Effector memory CD4-positive, alpha-beta T cell (primary cell): Measurements from ENCODE around the gene PTPN20.

Experiments
- DNase-seq, 3 donors: peaks; one replicate each; pipeline ENCODE4 v3.0.0-alpha.2; 2020
- H3K27ac ChIP-seq: 2 replicates; pipeline ENCODE4 v1.7.0; 2013; ENCODE audit warnings: mild to moderate bottlenecking, low read length, moderate library complexity; ENCODE audit not compliant: insufficient read depth, poor library complexity, severe bottlenecking
- H3K27me3 ChIP-seq: replicated peaks from 2 replicates; pipeline ENCODE4 v1.7.0; 2013; ENCODE audit warnings: mild to moderate bottlenecking, low read length; ENCODE audit not compliant: insufficient read depth, control insufficient read depth, poor library complexity, severe bottlenecking
- H3K36me3 ChIP-seq: 2 replicates; pipeline ENCODE4 v1.7.0; 2013; ENCODE audit warnings: mild to moderate bottlenecking, low read length, moderate library complexity; ENCODE audit not compliant: control insufficient read depth, insufficient read depth
- H3K4me1 ChIP-seq: 2 replicates; pipeline ENCODE4 v1.7.0; 2013; ENCODE audit warnings: low read length, mild to moderate bottlenecking; ENCODE audit not compliant: control insufficient read depth, insufficient read depth, poor library complexity, severe bottlenecking
- H3K4me3 ChIP-seq: 2 replicates; pipeline ENCODE4 v1.7.0; 2013; ENCODE audit warnings: low read length, low read depth, mild to moderate bottlenecking; ENCODE audit not compliant: insufficient read depth, poor library complexity, severe bottlenecking
- H3K9me3 ChIP-seq: 2 replicates; pipeline ENCODE4 v1.7.0; 2013; ENCODE audit warnings: mild to moderate bottlenecking, low read length, moderate library complexity; ENCODE audit not compliant: control insufficient read depth

Gene PTPN20

DNA sequence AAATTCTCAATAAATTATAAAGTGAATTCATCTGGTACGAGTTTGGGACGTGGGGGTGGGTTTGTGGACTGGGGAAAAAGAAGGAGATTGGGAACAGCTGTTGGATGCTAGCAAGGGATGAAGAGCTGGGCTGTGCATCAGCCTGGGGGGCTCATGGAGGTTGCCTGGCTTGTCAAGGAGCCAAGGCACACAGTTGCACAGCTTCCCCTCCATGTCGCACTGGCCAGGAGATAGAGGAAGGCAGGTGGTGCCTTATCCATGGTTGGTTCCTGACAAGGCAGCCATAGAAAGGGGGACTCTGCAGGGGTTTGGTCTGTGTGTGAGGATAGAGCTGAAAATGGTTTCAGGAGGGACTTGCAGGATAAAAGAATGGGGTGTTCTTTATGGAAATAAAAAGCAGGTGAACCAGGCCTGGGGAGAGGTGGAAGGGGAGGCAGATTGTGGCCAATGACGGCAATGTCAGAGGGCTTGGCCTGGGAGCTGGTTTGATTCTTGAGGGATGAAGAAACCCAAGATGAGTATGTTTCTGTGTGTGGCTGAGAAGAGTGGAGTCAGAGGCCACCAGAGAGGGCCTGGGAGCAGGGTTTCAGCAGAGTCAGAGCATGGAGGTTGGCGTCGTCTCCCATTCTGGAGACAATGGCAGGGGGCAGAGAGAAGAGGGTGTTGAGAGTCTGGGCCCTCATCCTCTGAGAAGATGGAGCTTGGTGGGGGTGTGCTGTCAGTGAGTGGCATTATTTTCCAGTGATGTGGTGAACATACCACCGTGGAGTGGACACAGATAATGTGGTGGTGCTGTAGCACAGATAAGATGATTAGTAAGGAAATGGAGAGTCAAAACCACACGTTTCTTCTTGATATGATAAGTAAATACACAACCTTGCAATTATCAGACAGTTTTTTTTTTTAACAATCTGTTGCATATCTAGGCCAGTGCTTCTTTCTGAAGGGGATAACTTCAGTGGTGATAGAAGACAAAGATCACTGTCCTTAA lies 108.2 kb downstream of the PTPN20 start:
- Histone ChIP-seq H3K4me3 (no peak overlapping the region), H3K4me1 (no peaks in the 10 kb centered on the region), H3K27ac (no peak overlapping the region), H3K36me3 (no peaks in the 10 kb centered on the region), H3K9me3 (no peaks in the 10 kb centered on the region), H3K27me3 (no peaks in the 10 kb centered on the region)
- DNase-seq = no peak

- Histone ChIP-seq H3K9me3 (no peaks in the 10 kb centered on the region), H3K27me3 (no peaks in the 10 kb centered on the region), H3K4me1 (no peaks in the 10 kb centered on the region), H3K4me3 (no peak overlapping the region), H3K36me3 (no peaks in the 10 kb centered on the region), H3K27ac (no peak overlapping the region)
- DNase-seq = no peak
Observed at GRCh38 chr10:47020471-47020870, 109.2 kb downstream of the PTPN20 start.

DNA sequence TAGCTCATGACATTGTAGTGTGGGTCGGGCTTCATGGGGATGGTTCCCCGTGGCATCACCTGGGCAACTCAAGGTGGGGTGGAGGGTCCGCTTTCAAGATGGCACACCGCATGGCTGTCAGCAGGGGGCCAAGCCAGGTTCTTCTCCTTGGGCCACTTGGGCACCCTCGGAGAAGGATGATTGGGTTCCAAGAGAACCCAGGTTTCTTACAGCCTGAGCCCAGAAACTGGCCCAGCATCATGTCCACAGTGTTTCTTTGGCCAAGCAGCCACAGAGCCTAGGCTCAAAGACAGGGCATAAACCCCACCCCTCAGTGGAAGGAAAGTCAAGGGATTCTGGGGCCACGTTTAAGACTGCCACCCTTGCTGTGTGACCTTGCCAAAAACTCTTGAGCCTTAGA lies 110.6 kb downstream of the PTPN20 start:
- DNase-seq = no peak
- H3K27ac ChIP-seq = no peak overlapping the region
- H3K4me1 ChIP-seq = no peaks in the 10 kb centered on the region
- H3K27me3 ChIP-seq = no peaks in the 10 kb centered on the region
- H3K36me3 ChIP-seq = no peaks in the 10 kb centered on the region
- no peak overlapping the region for H3K4me3 ChIP-seq
- no peaks in the 10 kb centered on the region for H3K9me3 ChIP-seq

GRCh38 chr10:47022311-47023131 lies 111.3 kb downstream of the PTPN20 start:
- Histone ChIP-seq H3K27me3 (no peaks in the 10 kb centered on the region), H3K9me3 (no peaks in the 10 kb centered on the region), H3K27ac (no peak overlapping the region), H3K4me3 (no peak overlapping the region), H3K36me3 (no peaks in the 10 kb centered on the region), H3K4me1 (no peaks in the 10 kb centered on the region)
- DNase-seq = no peak

DNA sequence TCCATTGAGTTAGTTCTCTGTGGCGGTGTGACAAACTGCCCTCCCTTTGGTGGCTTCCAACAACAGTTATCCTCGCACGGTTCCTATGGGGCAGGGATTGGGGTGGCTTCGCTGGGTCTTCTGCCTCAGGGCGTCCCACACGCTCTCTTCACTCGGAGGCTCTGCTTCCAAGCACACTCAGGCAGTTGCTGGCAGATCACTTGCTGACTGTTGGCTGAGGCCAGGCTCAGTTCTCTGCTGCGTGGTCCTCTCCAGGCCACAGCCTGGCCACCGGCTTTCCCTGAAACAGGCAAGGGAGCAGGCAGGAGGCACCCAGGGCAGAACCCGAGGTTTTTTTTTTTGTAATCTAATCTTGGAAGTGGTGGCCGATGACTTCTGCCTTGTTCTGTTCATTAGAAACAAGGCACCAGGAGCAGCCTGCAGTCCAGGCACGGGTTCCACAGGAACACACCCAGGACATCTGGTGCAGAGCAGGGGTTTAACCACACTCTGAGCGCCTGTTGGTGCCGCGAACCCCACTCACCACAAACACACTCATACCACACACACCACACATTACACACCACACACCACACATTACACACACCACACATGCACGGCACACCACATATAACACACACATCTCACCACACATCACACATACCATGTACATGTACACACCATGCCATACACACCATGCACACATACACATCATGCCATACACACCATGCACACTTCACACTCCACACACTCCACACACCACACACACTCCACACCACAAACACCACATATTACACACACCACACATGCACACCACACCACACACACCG lies 112.2 kb downstream of the PTPN20 start:
- DNase-seq = no peak
- no peak overlapping the region for H3K4me3 ChIP-seq
- no peaks in the 10 kb centered on the region for H3K27me3 ChIP-seq
- H3K36me3 ChIP-seq = no peaks in the 10 kb centered on the region
- no peak overlapping the region for H3K27ac ChIP-seq
- H3K4me1 ChIP-seq = no peaks in the 10 kb centered on the region
- no peaks in the 10 kb centered on the region for H3K9me3 ChIP-seq

- no peaks in the 10 kb centered on the region for H3K9me3 ChIP-seq
- H3K27me3 ChIP-seq = no peaks in the 10 kb centered on the region
- no peak for DNase-seq
- no peaks in the 10 kb centered on the region for H3K36me3 ChIP-seq
- no peak overlapping the region for H3K27ac ChIP-seq
- no peak overlapping the region for H3K4me3 ChIP-seq
- no peaks in the 10 kb centered on the region for H3K4me1 ChIP-seq
Observed at GRCh38 chr10:47024046-47024322, 112.8 kb downstream of the PTPN20 start.

- H3K9me3 ChIP-seq = no peaks in the 10 kb centered on the region
- no peaks in the 10 kb centered on the region for H3K4me1 ChIP-seq
- no peak overlapping the region for H3K27ac ChIP-seq
- no peaks in the 10 kb centered on the region for H3K36me3 ChIP-seq
- DNase-seq = peak in 2 of 3 donors; percentile 24 to 38
- H3K27me3 ChIP-seq = no peaks in the 10 kb centered on the region
- no peak overlapping the region for H3K4me3 ChIP-seq
Observed at GRCh38 chr10:47024399-47025252, 113.4 kb downstream of the PTPN20 start.

- H3K27ac ChIP-seq = no peak overlapping the region
- H3K4me1 ChIP-seq = no peaks in the 10 kb centered on the region
- H3K4me3 ChIP-seq = no peak overlapping the region
- H3K9me3 ChIP-seq = no peaks in the 10 kb centered on the region
- no peaks in the 10 kb centered on the region for H3K36me3 ChIP-seq
- no peak for DNase-seq
- H3K27me3 ChIP-seq = no peaks in the 10 kb centered on the region
Observed at GRCh38 chr10:47025253-47025539, 114.0 kb downstream of the PTPN20 start.

DNA sequence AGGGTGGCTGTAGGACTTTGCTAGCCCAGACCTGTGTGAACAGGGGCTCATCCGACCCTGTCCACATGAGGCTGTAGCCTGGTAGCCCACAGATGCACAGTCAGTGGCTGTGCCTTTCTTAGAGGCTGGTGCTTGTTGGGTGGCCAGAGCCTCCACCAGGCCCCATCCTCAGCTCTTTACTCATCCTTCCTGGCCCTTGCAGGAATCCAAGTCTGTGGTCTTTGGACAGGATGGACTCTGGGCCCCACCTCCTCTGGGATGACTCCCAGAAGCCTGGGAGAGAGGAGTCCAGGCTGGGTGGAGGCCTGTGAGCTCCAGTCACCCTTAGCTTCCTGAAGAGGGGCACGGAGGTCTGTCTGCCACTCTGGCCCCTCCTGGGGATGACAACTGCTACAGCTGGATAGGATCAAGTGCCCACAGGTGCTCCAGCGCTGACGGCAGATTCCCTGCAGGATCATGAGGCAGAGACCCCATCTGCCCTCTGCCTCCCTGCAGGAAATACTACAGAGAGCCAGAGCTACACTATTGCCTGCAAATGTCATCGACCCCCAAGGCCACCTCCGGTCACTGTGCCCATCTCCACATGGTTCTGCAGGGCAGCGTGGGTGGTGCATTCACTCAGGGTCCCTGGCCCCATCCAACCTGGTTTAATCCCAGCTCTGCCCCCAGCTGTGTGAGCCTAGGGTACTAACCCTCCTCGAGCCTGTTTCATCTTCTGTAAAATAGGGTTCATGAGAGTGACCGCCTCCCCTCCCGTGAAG lies 114.5 kb downstream of the PTPN20 start:
- no peak for DNase-seq
- Histone ChIP-seq H3K4me3 (no peak overlapping the region), H3K9me3 (no peaks in the 10 kb centered on the region), H3K27ac (no peak overlapping the region), H3K27me3 (no peaks in the 10 kb centered on the region), H3K4me1 (no peaks in the 10 kb centered on the region), H3K36me3 (no peaks in the 10 kb centered on the region)
